Stimulated activated CD8-positive, alpha-beta memory T cell treated with anti-CD3 and anti-CD28 coated beads, Interleukin-7, amount 100 ng/mL, for 4 hours (primary cell): ENCODE data around the gene TAC4.
A peak's percentile ranks its signal among the peaks of the same experiment; 100 is the strongest.

Experiments
- DNase-seq, 2 donors: peaks; one replicate each; pipeline ENCODE4 v3.0.0-alpha.2; 2020; ENCODE audit warnings: low read depth in 2 of 2

Gene TAC4

DNA sequence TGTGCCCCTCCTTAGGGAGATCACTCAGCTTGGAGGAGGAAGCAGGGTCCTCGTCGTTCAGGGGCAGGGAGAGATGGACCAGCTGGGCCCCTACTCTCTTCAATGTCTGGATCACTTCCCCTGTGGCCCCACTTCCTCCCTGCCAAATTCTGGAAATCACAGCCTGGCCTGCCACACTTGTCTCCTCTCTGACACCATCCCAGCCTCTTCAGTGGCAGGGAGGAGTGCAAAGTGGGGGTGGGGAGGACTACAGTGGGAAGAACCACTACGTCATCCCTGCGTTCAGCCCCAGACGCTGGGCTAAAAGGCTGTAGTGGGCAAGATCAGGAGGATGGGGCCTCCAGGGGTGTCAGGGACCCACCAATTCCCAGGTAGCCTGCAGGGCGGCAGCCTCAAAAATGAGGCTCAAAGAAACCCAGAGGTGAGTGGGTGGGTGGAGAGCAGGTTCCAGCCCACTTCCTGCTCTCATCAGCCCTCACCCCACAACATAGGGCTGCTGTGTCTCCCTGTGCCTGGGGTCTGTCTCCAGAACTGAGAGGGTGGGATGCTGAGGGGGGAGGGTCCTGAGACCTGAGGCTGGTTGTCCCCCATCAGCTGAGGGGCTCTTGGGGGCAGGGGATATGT is 25.0 kb upstream of the TAC4 start:
- no peak for DNase-seq

DNA sequence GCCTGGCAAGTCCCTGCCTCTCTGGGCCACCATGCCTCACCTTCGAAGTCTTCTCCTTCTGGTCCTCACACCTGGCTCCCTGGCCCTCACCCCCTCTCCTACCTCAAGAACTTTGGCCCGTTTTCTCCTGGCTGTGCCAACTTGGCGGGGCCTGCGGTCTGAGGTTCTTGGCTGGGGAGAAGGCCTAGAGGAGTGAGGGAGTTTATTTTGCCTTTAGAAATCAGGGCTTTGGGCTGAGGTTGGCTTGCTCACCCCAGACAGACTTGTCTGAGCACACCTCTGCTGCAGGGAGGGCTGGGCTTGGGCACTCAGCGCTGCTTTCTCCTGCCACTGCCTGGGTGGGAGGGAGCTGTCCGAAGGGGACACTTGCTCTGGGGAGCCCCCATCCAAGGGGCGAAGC is 23.3 kb upstream of the TAC4 start:
- DNase-seq = no peak

DNA sequence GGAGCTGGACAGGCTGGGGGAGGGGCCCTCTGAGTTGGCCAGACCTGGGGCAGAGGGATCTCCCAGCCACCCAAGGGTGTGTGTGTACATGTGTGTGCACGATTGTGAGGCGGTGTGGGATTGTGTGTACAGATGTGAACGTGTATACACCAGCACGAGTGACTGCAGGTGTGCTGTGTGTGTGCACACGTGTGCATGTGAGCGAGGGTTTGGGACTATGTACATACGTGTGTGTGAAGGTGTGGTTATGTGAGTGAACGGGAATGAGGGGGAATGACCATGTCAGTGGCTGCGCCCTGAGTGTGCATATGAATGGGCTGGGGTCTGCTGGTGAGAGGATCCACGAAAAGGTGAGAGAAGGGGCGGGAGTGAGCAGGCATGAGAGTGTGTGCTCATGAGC is 22.4 kb upstream of the TAC4 start:
- no peak for DNase-seq

DNA sequence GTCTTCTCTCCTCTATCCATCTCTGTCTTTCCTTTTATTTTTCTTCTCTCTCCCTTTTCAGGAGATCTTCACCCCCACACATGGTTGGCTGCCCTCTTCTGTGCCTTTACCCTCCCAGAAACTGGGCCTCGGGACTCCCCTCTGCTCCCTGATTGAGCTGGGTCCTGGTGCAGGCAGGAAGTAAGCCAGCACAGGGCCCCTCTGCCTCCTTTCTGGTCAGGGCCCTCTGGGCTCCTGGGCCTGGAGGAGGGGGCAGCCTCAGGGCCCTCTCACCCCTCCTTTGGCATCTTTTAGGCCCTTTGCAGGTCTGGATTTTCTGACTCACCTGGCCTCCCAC is 21.1 kb upstream of the TAC4 start:
- no peak for DNase-seq

DNA sequence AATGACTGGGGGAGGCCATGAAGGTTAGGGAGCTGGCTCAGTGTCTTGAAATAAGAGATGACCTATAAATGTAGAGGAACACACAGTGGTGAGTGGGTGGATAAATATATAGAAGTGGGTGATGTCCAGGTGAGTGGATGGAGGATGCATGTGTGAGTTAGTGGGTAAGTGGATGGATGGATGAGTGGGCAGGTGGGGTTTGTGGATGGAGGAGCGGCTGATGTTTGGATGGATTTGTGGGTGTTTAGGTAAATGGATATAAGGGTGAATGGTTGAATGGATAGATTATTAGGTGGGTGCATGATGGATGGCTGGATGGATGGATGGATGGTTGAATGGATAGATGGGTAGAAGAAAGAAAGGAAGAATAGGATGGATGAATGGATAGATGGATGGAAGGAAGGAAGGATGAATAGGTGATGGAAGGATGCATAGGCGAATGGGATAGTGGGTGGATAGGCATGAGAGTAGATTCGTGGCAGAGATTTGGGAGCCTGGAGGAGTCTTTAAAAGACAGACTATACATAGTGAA is 19.1 kb upstream of the TAC4 start:
- DNase-seq = no peak

DNA sequence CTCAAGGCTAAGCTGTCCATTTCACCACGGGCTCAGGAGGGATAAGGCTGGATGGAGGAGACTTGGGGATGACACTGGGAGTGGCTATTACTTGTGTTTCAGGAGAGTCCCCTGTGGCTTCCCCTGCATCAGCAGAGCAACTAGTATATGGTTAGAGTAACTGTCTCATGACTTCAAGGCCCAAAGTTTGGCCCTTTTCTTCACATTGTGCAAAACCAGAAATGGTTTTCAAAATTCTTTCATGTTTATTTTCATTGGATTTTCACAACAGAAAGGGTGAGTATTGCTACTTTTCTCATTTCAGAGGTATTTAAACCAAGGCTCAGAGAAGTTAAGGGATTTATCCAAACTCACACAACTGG is 18.1 kb upstream of the TAC4 start:
- DNase-seq = no peak

DNA sequence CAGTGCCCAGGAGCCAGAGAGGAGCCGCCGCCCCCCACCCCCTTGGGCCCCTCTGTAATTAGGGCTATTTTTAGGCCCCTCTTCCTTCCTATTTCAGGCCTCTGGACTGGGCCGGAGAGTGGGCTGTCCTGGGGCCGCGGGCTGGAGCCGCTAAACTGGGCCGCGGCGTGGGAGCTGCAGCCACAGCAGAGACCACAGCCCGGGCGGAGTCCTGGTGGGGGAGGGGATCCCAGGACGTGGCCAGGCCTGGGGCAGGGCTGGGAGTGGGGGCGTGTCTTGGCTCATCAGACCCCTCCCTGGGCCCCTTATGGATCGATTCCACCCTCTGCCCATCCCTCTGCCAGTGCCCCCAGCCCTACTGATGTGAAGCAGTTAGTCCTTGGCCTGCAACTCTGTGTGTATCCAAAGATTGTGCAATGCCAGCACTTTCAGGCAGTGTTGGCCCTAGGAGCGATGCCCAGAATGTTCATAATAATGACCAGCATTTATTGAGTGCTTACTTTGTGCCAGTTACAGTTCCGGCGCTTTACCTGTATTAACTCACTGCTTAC is 15.0 kb upstream of the TAC4 start:
- no peak for DNase-seq

DNA sequence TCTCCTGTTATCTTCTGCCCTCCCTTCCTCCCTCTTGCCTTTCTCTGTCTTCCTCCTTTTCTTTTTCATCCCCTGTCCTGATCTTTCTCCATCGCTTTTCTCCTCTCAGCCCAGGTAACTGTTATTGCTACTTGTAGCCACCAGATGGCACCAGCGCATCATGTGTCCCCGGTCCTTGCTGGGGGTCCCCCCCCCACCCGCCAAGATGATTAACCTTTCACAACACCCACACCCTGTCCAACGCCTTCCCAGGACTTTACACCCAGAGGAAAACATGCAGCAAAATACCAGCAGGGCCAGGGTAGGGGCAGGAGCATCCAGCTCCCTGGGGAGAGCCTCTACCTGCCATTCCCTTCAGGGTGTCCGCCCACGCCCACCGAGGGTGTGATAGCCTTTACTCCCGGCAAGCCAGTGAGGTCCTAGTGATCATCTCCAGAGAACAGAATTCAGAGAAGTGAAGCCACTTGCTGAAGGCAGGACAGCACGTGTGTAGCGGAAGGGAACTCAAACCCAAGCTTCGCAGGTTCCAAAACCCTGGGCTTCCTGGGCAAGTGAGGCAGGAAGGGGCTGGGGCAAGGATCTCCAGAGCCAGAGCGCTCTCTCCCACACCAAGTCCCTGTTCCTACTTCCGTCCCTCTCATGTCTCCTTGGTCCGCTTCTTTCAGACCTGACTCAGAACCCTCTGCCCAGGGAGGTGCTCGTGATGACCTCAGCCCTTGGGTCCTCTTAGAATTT is 13.4 kb upstream of the TAC4 start:
- DNase-seq = peak; percentile 43 to 45

DNA sequence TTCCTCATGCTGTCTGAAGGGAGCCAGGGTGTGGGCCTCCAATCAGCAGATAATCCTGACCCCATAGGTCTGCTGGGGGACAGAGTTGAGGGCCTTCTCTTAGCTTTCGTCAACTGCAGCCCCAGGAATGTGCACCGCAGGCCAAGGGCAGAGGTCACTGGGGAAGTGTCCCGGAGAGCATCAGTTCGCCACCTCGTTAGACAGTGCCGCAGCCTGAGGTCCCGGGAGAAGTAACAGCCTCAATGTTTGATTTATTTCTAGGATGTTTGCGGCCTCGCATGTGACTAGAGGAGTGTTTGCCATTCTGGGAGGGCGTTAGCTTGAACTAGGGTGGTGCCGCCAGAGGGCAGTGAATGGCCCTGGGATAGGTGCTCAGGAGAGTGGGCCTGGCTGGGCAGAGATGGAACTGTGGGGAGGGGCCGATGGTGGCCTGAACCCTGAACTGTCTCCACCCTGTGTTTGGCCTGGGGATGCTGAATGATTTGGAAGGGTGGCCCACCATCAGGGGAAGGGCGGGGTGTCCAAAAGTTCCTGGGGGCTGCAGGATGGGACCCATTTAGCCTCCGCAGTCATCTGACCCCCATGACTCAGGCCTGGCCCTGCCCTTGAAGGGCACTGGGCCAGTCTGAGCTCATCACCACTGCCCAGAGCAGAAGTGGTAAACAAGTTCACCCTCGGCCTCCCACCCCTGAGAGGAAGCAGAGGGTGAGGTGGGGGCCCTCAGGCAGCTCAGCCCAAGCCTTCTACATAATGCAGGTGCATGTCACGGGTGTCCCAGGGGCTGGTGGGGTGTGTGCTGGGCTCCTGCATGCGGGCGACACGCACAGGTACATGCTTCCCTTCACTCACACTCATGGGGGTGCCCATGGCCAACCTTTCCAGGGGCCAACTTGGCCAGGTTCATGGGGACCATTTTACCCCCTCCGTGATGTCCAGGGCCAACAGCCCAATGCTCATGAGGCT is 12.4 kb upstream of the TAC4 start:
- no peak for DNase-seq

DNA sequence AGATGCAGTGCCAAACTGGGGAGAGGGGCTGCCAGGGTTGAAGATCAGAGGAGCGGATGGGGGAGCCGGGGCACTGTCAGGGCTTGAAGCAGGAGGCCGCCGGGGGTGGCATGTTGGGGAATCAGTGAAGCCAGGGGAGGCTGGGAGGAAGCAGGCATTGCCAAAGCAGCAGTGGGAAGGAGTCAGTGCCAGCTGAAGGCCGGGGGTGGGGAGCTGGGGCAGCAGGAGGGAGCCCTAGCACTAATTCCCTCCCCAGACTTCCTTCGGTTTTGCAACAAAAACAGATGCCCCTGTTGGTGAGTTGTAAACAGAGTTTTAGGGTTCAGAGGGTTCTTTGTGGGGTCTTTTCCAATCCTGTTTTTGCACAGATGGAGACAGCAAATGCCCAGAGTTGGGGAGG is 10.9 kb upstream of the TAC4 start:
- DNase-seq = no peak

DNA sequence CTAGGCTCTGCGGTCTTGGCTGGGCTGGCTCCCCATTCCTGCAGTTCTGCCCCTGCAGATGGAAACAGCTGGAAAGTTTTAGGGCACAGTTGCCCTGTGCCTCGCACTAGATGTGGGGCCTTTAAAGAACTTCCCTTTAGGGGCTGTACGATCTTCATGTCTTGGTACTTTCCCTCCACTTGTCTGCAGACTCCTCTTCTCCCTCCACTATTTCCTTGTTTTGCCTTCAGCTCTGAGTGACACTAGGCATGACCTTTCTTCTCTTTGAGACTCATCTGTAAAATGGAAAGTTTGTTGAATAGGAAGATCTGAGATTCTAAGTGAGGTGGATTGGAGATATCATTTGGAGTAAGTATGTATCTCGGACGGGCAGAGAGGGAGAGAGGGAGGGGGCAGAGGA is 6.3 kb upstream of the TAC4 start:
- DNase-seq = no peak

DNA sequence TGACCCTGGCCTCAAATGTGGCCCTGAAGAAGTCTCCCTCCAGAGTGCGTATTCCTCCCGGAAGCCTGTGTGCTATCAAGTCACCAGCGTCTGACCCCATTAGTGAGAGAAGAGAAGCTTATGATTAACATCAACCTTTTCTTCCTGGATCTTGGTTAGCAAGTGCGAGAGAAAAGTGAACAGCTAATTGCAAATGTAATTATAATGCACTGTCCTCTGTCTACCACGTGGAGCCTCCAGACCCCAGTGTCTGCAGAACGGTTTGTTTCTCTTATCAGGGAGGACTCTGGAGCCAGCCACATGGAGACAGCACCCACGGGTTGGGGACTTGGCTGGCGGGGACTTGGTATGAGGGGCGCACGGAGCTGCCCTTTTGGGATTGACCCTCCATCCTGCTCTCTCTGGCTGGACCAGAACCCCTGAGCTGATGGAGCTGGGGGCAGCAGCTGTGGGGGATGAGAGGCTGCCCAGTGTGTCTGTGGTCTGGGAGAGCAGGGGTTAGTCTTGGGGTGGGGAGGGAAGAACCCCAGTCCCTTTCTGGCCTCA is 5.7 kb upstream of the TAC4 start:
- DNase-seq = no peak

DNA sequence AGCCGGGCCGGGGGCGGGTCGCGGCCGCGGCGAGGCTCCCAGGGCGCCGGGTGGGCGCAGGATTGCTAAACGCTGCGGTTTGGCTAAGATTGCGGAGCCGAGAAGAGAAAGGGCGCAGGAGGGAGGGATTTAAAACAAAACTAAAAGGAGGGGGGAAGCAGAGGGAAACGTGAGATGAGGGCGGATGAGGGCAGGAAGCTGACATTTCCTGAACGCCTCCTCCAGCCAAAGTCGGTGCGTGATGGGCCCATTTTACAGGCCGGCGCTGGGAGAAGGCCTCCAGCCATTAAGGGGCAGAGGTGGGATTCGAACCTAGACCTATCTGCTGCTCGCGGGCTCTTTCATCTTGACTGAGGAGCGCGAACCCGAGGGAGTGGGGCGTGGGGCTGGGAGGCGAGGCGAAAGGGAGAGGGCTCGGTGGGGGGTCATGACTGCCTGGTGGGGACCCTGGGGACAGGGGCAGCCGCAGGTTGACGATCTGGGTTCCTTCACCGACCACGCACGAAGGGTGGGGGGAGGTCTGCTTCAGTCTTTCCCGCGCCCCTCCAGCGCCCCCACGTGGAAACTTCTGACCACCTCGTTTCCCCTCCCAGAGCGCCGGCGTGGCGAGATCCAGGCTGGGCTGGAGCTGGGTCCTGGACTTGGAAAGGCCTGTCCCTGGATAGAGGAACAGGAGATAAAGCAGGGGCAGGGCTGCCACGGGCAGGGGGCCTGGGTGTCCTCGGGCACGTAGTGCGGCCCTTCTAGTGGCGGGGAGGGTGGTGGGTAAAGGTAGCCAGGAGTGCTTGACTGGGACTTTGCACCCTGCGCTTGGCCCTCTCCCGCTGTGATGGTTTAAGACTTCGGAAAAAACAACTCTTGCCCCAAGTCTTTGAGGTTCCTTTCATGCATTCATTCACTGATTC is 3.8 kb upstream of the TAC4 start:
- DNase-seq = peak; percentile 33 to 49

DNA sequence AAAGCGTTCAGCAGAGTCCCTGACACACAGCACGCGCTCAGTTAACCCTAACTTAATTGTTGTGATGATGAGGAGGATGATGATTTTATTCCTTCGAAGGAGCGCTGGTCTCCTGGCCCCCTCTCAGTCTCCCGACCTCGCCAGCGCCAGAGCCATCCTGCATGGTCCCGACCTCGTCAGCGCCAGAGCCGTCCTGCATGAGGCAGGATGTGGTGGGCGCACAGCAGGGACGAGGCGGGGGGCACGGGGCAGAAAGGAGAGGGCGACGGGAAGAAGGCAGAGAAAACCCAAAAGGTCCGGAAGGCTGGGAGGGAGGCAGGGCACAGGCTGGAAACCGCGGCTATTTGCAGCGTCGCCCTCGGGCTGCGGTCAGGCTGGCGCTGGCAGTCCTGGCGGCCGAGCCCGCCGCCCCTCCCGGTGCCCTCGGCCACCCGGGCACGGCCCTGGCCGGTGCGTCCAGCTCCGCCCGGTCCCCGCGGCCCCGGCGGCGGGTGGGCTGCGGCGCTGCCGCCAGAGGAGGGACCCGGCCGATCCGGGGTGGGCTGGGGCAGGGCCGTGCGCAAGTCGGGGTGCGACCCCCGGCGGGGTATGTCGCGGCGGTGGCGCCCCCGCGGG is 3.0 kb upstream of the TAC4 start:
- no peak for DNase-seq

DNA sequence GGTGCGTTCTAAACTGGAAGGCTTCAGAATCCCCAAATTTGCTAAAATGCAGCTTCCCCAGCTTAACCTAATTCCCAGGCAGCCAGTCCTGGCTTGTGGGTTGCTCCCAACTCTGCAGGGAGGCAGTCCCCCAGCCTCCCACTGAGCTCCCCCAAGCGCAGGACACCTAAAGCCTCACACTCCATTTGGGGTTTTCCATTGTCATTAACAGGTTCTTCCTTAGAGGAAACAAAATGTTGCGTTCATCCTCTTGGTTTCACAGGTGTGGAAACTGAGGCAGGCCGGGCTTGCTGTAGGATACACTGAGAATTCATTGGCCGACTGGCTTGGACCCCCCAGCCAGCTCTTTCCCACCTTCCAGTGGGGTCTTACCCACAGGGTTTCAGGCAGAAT is 2.3 kb upstream of the TAC4 start:
- no peak for DNase-seq

DNA sequence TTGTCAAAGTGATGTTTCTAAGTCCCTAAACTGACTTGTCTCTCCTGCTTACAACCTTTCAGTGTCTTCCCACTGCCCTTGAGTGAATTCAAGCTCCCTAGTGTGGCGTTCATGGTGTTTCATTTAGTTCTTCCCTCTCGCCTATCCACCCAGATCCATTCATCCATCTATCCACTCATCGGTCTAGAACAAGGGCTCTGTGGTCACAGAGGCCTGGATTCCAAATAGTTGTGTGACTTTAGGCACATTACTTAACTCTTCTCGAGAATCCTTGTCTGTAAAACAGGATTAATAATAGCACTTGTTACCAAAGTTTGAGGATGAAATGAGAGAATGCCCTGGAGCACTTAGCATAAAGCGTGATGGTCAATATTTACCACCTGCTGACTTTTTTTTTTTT is 870 bp upstream of the TAC4 start:
- DNase-seq = no peak

DNA sequence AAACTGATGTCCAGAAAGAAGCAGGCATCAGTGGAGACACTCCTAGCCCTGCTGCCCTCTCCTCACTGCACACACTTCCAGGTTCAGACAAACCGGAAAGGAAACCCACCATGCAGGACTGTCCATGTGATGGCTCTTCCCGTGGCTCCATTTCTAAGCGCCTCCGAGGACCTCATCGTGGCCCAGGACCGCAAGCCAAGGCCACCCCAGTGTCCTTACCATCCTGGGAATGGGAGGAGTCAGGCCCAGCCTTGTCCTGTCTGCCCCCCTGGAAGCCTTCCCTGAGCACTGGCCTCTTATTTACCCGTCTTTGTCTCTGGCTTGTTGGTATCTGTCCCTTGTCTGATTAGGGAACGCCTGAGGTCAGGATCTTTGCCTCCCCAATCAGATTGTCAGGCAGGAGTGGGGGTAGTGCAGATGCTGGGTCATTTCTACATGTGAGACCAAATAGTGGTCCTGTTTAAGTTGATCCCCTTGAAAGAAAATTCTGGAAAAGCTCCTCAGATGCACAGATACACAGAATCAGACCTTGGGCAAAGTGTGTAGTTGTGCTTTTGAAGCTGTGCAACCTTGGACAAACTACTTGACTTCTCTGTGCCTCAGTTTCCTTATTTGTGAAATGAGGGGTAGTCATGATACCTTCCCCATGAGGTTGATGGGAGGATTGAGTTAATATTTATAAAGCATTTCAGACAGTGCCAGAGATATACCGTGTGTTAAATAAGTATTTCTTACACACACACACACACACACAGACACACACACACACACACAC is 744 bp downstream of the TAC4 start:
- DNase-seq = no peak

DNA sequence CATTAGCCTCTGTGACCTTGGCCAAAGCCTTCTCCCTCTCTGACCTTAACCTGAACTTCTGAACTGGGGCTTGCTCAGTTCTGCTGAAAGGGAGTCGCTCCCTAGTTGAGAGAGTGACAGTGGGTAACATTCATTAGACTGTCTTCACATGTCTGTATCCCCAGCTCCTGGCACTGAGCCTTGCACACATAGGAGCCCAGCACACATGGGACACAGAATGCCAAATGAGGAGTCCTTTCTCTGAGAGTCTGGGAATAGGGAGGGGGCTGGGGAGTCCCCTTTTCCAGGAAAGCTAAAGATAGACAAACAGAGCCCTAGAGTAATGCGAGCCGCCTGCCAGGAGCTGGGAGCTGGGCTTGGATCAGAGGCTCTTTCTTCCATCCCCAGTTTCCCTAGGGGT is 2.5 kb downstream of the TAC4 start:
- DNase-seq = no peak

DNA sequence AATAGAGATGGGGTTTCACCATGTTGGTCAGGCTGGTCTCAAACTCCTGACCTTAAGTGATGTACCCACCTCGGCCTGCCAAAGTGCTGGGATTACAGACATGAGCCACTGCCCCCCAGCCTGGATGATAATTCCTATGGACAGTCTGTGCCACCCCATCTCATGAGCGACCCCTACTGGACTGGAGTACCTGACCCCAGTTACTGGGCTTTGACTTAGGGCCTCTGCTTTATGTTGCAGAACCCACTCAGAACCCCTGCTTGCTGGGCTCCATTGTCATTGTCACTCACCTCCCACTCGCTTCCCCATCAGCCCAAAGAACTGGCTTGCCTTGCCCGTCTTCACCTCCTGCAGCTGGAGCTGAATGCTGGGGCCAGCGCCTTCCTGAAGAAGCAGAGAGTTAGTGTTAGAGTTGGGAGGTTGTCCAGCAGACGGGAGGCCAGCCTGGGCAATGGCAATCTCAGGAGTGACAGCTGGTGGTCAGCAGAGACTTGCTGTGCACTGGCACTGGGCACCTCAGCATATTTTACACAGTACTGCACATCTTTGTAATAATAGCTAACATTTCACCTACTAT is 4.0 kb downstream of the TAC4 start:
- no peak for DNase-seq
